ENCODE measurements around the gene TRAM2.

DNA sequence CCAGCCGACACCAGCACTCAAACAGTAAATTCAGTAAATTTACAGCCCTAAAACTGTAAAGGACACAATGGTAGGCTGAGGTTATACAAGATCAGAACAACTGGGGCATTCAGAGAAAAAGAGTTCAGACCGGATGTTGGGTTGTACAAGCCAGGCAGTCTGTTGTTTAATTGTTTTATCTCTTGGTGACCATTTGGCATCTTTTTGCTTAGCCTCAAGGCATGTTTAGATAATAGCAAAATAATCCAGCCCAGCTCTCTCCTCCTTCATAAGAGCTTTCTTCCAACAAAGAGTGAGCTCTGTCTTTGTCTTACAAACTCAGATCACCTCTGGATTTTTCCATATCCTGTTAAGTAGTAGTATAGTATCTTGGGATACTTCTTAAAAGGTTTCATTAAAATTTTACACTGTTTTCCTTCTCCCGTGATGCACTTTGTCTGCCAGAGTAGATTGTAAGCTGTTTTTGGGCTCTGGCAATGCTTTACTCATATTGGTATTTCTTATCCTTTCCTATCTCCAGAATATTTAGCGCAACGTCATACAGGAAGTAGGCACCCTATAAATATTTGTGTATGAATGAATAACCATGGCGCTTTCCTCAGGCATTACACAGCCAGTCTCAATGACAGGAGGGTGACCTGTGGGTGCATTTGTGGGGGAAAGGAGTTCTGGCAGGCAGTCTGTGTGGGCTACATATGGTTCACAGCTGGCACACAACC, 35.6 kb upstream of the TRAM2 start:
- TF ChIP-seq, protein P1, sequence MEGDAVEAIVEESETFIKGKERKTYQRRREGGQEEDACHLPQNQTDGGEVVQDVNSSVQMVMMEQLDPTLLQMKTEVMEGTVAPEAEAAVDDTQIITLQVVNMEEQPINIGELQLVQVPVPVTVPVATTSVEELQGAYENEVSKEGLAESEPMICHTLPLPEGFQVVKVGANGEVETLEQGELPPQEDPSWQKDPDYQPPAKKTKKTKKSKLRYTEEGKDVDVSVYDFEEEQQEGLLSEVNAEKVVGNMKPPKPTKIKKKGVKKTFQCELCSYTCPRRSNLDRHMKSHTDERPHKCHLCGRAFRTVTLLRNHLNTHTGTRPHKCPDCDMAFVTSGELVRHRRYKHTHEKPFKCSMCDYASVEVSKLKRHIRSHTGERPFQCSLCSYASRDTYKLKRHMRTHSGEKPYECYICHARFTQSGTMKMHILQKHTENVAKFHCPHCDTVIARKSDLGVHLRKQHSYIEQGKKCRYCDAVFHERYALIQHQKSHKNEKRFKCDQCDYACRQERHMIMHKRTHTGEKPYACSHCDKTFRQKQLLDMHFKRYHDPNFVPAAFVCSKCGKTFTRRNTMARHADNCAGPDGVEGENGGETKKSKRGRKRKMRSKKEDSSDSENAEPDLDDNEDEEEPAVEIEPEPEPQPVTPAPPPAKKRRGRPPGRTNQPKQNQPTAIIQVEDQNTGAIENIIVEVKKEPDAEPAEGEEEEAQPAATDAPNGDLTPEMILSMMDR (conservative IDR thresholded peaks at IDR 0.05; ENCODE audit: low read length) = no peak
- TF ChIP-seq EZH2phosphoT487 (IDR thresholded peaks at IDR 0.05; ENCODE audit: borderline replicate concordance) = no peak
